Mesendoderm (in vitro differentiated cells): ENCODE results near the gene FAM3C.

Source experiments
- DNase-seq: peaks from one replicate; pipeline ENCODE4 v3.0.0; 2013
- H2AK5ac ChIP-seq: 2 replicates; pipeline ENCODE4 v1.6.1; 2013; ENCODE audit warnings: low read length, inconsistent platforms
- H2BK120ac ChIP-seq: 2 replicates; pipeline ENCODE4 v1.6.1; 2013; ENCODE audit warnings: low read depth, mild to moderate bottlenecking, low read length, moderate library complexity, mixed read lengths
- H2BK15ac ChIP-seq: replicated peaks from 2 replicates; pipeline ENCODE4 v1.6.1; 2013; ENCODE audit warnings: low read depth, mild to moderate bottlenecking, moderate library complexity
- H2BK5ac ChIP-seq: 2 replicates; pipeline ENCODE4 v1.6.1; 2013; ENCODE audit warnings: low read length, inconsistent platforms
- H3K18ac ChIP-seq: 2 replicates; pipeline ENCODE4 v1.6.1; 2013; ENCODE audit warnings: mild to moderate bottlenecking, low read length, mixed read lengths
- H3K23ac ChIP-seq: one replicate; pipeline ENCODE4 v1.6.1; 2013; ENCODE audit warnings: low read length
- H3K27ac ChIP-seq: 2 replicates; pipeline ENCODE4 v1.5.1; 2013; ENCODE audit warnings: low read depth, mild to moderate bottlenecking, inconsistent platforms, low read length, moderate library complexity
- H3K27me3 ChIP-seq: 2 replicates; pipeline ENCODE4 v1.6.1; 2013; ENCODE audit warnings: low read length, control low read depth, mild to moderate bottlenecking, inconsistent platforms; ENCODE audit not compliant: insufficient read depth, poor library complexity
- H3K36me3 ChIP-seq: 2 replicates; pipeline ENCODE4 v1.6.1; 2013; ENCODE audit warnings: low read length, inconsistent platforms; ENCODE audit not compliant: control insufficient read depth, insufficient read depth
- H3K4ac ChIP-seq: one replicate; pipeline ENCODE4 v1.6.1; 2013; ENCODE audit warnings: low read depth, mild to moderate bottlenecking, low read length, moderate library complexity
- H3K4me1 ChIP-seq: 2 replicates; pipeline ENCODE4 v1.6.1; 2013; ENCODE audit warnings: low read depth, low read length, inconsistent platforms; ENCODE audit not compliant: control insufficient read depth
- H3K4me2 ChIP-seq: 2 replicates; pipeline ENCODE4 v1.6.1; 2013; ENCODE audit warnings: low read length
- H3K4me3 ChIP-seq: 2 replicates; pipeline ENCODE4 v1.5.1; 2013; ENCODE audit warnings: mild to moderate bottlenecking, low read length
- H3K56ac ChIP-seq: one replicate; pipeline ENCODE4 v1.6.1; 2013; ENCODE audit warnings: low read length
- H3K79me1 ChIP-seq: 2 replicates; pipeline ENCODE4 v1.6.1; 2013; ENCODE audit warnings: low read length, inconsistent platforms
- H3K79me2 ChIP-seq: 2 replicates; pipeline ENCODE4 v1.6.1; 2013; ENCODE audit warnings: mild to moderate bottlenecking, low read length; ENCODE audit not compliant: control insufficient read depth, insufficient read depth
- H3K9ac ChIP-seq: 2 replicates; pipeline ENCODE4 v1.6.1; 2013; ENCODE audit warnings: low read length, inconsistent platforms
- H4K5ac ChIP-seq: one replicate; pipeline ENCODE4 v1.6.1; 2013; ENCODE audit warnings: low read length
- H4K8ac ChIP-seq: one replicate; pipeline ENCODE4 v1.6.1; 2013; ENCODE audit warnings: low read depth, mild to moderate bottlenecking, control low read depth, low read length, moderate library complexity
- WGBS: extraction: QIAGEN DNeasy Blood & Tissue Kit; methylation state at CpG from one replicate; pipeline ENCODE4 v1.1.7; 2013; ENCODE audit warnings: low lambda C conversion rate, missing lambda C conversion rate; ENCODE audit not compliant: insufficient coverage; ENCODE audit errors: extremely low coverage; 5-methylcytosine and 5-hydroxymethylcytosine counted together

Gene FAM3C

DNA sequence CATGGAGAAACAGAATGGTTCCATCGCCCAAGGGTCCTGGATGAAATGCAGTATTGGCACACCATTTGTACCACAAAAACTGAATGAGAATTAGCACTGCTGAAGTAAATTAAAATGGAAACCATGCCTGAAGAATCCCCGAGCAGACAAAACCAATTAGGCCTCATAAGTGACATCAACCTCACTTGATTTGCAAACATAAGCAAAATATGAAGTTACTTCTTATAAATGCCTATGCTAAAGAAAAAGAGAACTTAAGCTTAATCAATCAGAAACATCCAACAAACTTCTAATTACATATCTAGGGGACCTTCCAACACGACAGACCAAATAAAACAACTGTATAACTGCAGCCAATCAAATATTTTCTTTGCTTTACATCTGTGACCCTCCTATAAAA, 4.4 kb downstream of the FAM3C start:
- Histone ChIP-seq H3K56ac (no peak overlapping the region), H3K27ac (no peak overlapping the region), H4K8ac (no peak overlapping the region), H2BK120ac (no peak overlapping the region), H2AK5ac (no peak overlapping the region), H3K79me1 (peaks cover 7% of the 10 kb centered on the region), H3K79me2 (peaks cover 58% of the 10 kb centered on the region), H3K4ac (no peak overlapping the region), H3K36me3 (no peaks in the 10 kb centered on the region), H2BK15ac (no peak overlapping the region), H3K27me3 (no peaks in the 10 kb centered on the region), H3K9ac (no peak overlapping the region), H3K4me1 (no peaks in the 10 kb centered on the region), H3K4me3 (no peak overlapping the region), H3K18ac (no peak overlapping the region), H2BK5ac (no peak overlapping the region), H3K23ac (no peak overlapping the region), H3K4me2 (no peak overlapping the region), H4K5ac (no peak overlapping the region)
- no peak for DNase-seq
- WGBS = no CpG with 5 or more reads among the region's 3 CpGs

GRCh38 chr7:121390617-121391016, 5.5 kb downstream of the FAM3C start:
- H2BK15ac ChIP-seq = no peak overlapping the region
- no peak overlapping the region for H3K18ac ChIP-seq
- H2AK5ac ChIP-seq = no peak overlapping the region
- H3K79me1 ChIP-seq = peaks cover 7% of the 10 kb centered on the region
- no peaks in the 10 kb centered on the region for H3K27me3 ChIP-seq
- no peak overlapping the region for H3K23ac ChIP-seq
- H3K36me3 ChIP-seq = no peaks in the 10 kb centered on the region
- H3K4me1 ChIP-seq = no peaks in the 10 kb centered on the region
- no peak overlapping the region for H2BK5ac ChIP-seq
- no peak overlapping the region for H3K27ac ChIP-seq
- no peak overlapping the region for H3K4me3 ChIP-seq
- H3K4me2 ChIP-seq = no peak overlapping the region
- no peak overlapping the region for H3K56ac ChIP-seq
- no peak for DNase-seq
- no CpG with 5 or more reads among the region's 2 CpGs for WGBS
- no peak overlapping the region for H3K4ac ChIP-seq
- H3K79me2 ChIP-seq = peaks cover 64% of the 10 kb centered on the region
- no peak overlapping the region for H3K9ac ChIP-seq
- H4K8ac ChIP-seq = no peak overlapping the region
- H4K5ac ChIP-seq = no peak overlapping the region
- H2BK120ac ChIP-seq = no peak overlapping the region

DNA sequence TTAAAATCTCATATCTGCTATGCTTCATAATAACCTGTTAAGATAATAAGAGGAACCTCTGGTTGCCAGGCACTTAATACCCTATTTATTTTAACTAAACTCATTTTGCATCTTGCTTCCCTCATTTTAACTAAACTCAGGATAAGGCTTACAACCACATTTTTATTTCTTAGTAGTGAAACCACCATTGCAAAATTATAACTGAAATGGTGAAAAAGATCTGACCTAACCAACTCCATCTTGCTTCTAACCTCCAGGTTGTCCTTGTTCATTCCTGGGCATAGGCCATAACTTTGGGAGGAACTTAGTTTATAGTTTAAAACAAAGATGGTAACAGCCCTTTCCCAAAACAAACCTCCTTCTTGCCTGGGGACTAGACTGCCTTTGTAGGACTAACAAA, 6.0 kb downstream of the FAM3C start:
- Histone ChIP-seq H3K79me1 (peaks cover 7% of the 10 kb centered on the region), H3K56ac (no peak overlapping the region), H3K9ac (no peak overlapping the region), H3K79me2 (peaks cover 65% of the 10 kb centered on the region), H3K4me1 (no peaks in the 10 kb centered on the region), H3K18ac (no peak overlapping the region), H3K36me3 (no peaks in the 10 kb centered on the region), H2BK15ac (no peak overlapping the region), H3K27me3 (no peaks in the 10 kb centered on the region), H2BK120ac (no peak overlapping the region), H2AK5ac (no peak overlapping the region), H3K4ac (no peak overlapping the region), H3K4me2 (no peak overlapping the region), H3K23ac (no peak overlapping the region), H3K27ac (no peak overlapping the region), H3K4me3 (no peak overlapping the region), H4K8ac (no peak overlapping the region), H2BK5ac (no peak overlapping the region), H4K5ac (no peak overlapping the region)
- DNase-seq = no peak

DNA sequence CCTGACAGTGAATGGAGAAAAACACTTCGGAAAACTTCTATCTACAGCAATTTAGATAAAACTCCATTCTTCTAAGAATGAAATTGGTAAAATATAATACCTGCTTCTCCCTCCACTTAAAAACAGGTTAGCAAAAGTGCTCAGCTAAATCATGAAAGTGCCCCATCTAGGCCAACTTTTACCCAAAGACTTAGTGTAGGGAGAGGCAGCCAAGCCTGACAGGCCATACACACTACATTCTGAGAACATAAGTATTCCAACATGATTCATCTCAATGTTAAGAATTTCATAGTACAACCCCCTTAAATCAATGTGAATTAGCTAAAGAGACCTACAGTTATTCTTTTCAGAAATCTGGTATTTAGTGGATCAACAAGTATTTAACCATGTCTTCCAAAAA, 7.2 kb downstream of the FAM3C start:
- H3K23ac ChIP-seq = no peak overlapping the region
- no peaks in the 10 kb centered on the region for H3K4me1 ChIP-seq
- H3K4ac ChIP-seq = no peak overlapping the region
- H3K4me2 ChIP-seq = no peak overlapping the region
- peaks cover 61% of the 10 kb centered on the region for H3K79me2 ChIP-seq
- H3K4me3 ChIP-seq = no peak overlapping the region
- H3K79me1 ChIP-seq = peaks cover 9% of the 10 kb centered on the region
- H2BK120ac ChIP-seq = no peak overlapping the region
- H4K8ac ChIP-seq = no peak overlapping the region
- no peaks in the 10 kb centered on the region for H3K27me3 ChIP-seq
- H3K9ac ChIP-seq = no peak overlapping the region
- no peak overlapping the region for H2BK5ac ChIP-seq
- no peak overlapping the region for H4K5ac ChIP-seq
- H2BK15ac ChIP-seq = no peak overlapping the region
- no peak overlapping the region for H3K18ac ChIP-seq
- no peak overlapping the region for H3K56ac ChIP-seq
- no peak overlapping the region for H3K27ac ChIP-seq
- no peak for DNase-seq
- no peaks in the 10 kb centered on the region for H3K36me3 ChIP-seq
- WGBS = no CpG with 5 or more reads among the region's 1 CpG
- H2AK5ac ChIP-seq = no peak overlapping the region

DNA sequence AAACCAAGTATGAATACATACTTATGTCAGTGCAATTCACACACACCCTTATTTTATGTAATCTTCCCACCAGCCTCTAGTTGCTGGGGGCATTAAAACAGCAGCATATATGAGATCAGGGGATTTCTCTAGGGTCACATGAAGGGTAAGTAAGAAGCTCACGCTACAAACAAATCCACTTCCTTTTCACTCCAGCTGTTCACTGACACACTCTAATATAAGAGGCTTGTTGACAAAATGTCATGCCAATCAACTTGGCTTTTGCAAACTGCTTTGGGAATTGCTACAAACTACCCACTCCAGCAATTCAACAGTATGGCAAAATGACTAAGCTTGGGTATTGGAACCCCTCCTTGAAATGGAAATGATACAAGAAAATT, 10.3 kb downstream of the FAM3C start:
- Histone ChIP-seq H3K36me3 (no peaks in the 10 kb centered on the region), H2BK120ac (no peak overlapping the region), H3K27ac (no peak overlapping the region), H3K23ac (no peak overlapping the region), H3K9ac (no peak overlapping the region), H3K4me2 (no peak overlapping the region), H3K56ac (no peak overlapping the region), H3K27me3 (no peaks in the 10 kb centered on the region), H3K79me1 (peaks cover 9% of the 10 kb centered on the region), H3K4me1 (no peaks in the 10 kb centered on the region), H3K4ac (no peak overlapping the region), H4K8ac (no peak overlapping the region), H3K4me3 (no peak overlapping the region), H3K79me2 (peaks cover 47% of the 10 kb centered on the region), H4K5ac (no peak overlapping the region), H3K18ac (no peak overlapping the region), H2AK5ac (no peak overlapping the region), H2BK5ac (no peak overlapping the region), H2BK15ac (no peak overlapping the region)
- DNase-seq = no peak
- WGBS = no CpG with 5 or more reads among the region's 1 CpG

GRCh38 chr7:121385056-121385799, 10.9 kb downstream of the FAM3C start:
- H3K9ac ChIP-seq = no peak overlapping the region
- no peak overlapping the region for H3K4ac ChIP-seq
- H3K79me1 ChIP-seq = peaks cover 10% of the 10 kb centered on the region
- no peaks in the 10 kb centered on the region for H3K27me3 ChIP-seq
- H3K27ac ChIP-seq = no peak overlapping the region
- no peak overlapping the region for H2AK5ac ChIP-seq
- peaks cover 42% of the 10 kb centered on the region for H3K79me2 ChIP-seq
- H3K4me1 ChIP-seq = no peaks in the 10 kb centered on the region
- H2BK5ac ChIP-seq = no peak overlapping the region
- H3K4me2 ChIP-seq = no peak overlapping the region
- no peak overlapping the region for H2BK15ac ChIP-seq
- H3K23ac ChIP-seq = no peak overlapping the region
- DNase-seq = no peak
- H4K8ac ChIP-seq = no peak overlapping the region
- H3K18ac ChIP-seq = no peak overlapping the region
- no peak overlapping the region for H4K5ac ChIP-seq
- no peaks in the 10 kb centered on the region for H3K36me3 ChIP-seq
- H2BK120ac ChIP-seq = no peak overlapping the region
- H3K4me3 ChIP-seq = no peak overlapping the region
- no CpG with 5 or more reads among the region's 4 CpGs for WGBS
- no peak overlapping the region for H3K56ac ChIP-seq
